ENCODE measurements around the gene DIAPH3.

DIAPH3 gene

DNA sequence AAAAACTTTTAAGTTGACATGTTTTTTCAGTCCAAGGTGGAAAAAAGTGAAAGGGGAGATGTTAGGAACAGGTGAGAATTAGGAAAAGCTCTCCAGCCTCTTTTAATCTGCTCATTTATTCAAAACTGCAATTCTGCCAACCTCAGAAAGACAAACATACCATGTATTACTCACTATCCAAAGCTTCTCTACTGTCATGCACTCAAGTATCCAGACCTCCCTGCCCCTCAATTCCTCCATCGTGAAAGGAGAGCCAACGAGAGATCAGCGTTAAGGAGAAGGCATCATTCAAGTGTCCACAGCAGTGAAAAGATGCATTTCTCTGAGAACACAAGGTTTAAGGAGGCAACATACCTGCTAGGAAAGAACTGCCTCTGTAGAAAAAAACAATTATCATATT lies 24.5 kb downstream of the DIAPH3 start:
- H3K4me3 Mint-ChIP-seq, result no peak overlapping the region
- no peaks in the 10 kb centered on the region for H3K36me3 Mint-ChIP-seq (ENCODE audit: low read depth)
- peaks cover 6% of the 10 kb centered on the region for H3K4me1 Mint-ChIP-seq
- DNase-seq, result no peak
- no peak overlapping the region for H3K27ac Mint-ChIP-seq
- peaks cover 2% of the 10 kb centered on the region for H3K27me3 Mint-ChIP-seq
- H3K9me3 Mint-ChIP-seq, result no peaks in the 10 kb centered on the region
- ATAC-seq, result no peak

DNA sequence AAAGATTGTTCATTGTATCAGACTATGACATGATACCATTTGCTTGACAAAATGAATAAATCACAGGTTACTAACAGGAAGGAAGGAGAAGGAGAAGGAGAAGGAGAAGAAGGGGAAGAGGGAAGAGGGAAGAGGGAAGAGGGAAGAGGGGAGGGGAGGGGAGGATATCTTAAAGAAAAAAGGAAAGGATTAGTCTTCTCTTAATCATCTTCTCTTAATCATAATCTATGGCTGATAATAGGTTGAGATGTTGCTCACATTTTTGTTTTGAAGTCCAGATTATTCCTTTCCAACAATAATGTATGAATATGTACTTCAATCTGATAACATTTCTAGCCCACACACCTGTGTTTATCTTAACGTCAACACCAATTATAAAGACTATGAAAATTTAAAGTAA lies 25.1 kb downstream of the DIAPH3 start:
- Mint-ChIP-seq H3K36me3 (ENCODE audit: low read depth) (no peaks in the 10 kb centered on the region), H3K9me3 (no peaks in the 10 kb centered on the region), H3K27ac (no peak overlapping the region), H3K4me3 (no peak overlapping the region), H3K27me3 (peaks cover 2% of the 10 kb centered on the region), H3K4me1 (peaks cover 8% of the 10 kb centered on the region)
- DNase-seq (no peak), ATAC-seq (no peak)

DNA sequence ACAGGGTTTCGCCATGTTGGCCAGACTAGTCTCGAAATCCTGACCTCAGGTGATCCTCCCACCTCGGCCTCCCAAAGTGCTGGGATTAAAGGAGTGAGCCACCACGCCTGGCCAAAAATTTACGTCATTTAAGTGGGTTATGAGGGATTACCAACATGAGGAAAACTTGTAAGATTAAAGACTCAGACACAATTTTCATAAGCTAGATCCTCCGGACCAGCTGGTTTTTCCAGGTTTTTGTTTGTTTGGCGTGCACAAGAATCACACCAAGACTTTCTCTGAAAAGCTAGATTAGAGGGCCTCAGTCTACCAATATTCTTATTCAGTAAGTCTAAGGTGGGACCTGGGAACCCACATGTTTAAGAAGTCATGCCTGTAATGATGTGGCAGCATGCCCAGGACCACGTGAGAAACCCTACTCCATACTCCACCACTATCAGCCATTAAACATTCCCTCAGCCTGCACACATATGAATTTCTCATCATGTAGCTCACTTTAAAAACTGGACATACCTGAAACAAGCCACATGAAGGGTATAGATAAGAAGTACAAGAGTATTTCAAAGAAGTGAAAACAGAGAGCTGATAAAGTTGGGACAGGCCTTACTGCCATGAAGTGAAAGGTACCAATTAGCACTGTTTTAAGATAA lies 25.7 kb downstream of the DIAPH3 start:
- Mint-ChIP-seq H3K4me3 (no peak overlapping the region), H3K4me1 (peaks cover 8% of the 10 kb centered on the region), H3K36me3 (ENCODE audit: low read depth) (no peaks in the 10 kb centered on the region), H3K27me3 (peaks cover 2% of the 10 kb centered on the region), H3K9me3 (no peaks in the 10 kb centered on the region), H3K27ac (no peak overlapping the region)
- no peak for DNase-seq
- no peak for ATAC-seq

DNA sequence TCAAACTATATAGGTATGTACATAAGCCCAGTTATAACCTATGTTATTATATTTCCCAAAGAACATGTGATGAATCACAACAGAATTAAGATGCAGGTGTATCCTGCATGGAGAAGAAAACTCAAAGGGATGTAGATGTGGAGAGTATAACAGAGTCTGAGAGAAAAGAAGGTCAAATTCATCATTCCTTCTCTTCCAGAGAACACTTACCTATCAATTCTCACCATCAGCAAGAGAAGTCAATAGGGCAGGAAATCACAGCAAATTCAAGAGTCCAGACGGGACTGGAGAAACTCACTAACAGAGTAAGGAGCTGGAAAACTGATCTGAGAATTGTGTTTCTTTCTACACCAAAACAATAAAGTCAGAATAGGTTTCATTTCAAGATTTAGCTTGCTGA lies 28.4 kb downstream of the DIAPH3 start:
- peaks cover 2% of the 10 kb centered on the region for H3K27me3 Mint-ChIP-seq
- no peak overlapping the region for H3K4me3 Mint-ChIP-seq
- H3K9me3 Mint-ChIP-seq, result no peaks in the 10 kb centered on the region
- H3K27ac Mint-ChIP-seq, result no peak overlapping the region
- ATAC-seq (no peak), DNase-seq (no peak)
- no peaks in the 10 kb centered on the region for H3K36me3 Mint-ChIP-seq (ENCODE audit: low read depth)
- H3K4me1 Mint-ChIP-seq, result peaks cover 8% of the 10 kb centered on the region

DNA sequence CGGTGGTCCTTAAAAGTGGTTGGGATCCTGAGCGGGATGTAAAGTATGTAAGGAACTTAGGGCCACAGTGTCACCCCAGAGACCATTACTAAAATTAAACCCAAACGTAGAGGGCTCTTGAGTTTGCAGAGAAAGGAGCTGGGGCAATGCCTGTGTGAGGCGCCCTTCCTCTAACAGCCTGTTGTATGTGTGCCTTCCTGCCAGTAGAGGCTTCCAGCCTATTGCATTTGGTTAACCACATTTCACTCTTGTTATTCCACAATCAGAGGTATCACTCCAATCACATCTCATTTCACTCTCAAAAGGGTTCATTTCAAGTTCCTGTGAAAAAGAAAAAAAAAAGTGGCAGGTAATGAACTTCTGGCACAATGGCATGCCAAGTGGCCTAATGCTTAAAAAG lies 29.4 kb downstream of the DIAPH3 start:
- ATAC-seq (peak; percentile 74), DNase-seq (no peak)
- Mint-ChIP-seq H3K27ac (no peak overlapping the region), H3K4me3 (no peak overlapping the region), H3K27me3 (peaks cover 2% of the 10 kb centered on the region), H3K4me1 (peaks cover 8% of the 10 kb centered on the region), H3K36me3 (ENCODE audit: low read depth) (peaks cover 3% of the 10 kb centered on the region), H3K9me3 (no peaks in the 10 kb centered on the region)

DNA sequence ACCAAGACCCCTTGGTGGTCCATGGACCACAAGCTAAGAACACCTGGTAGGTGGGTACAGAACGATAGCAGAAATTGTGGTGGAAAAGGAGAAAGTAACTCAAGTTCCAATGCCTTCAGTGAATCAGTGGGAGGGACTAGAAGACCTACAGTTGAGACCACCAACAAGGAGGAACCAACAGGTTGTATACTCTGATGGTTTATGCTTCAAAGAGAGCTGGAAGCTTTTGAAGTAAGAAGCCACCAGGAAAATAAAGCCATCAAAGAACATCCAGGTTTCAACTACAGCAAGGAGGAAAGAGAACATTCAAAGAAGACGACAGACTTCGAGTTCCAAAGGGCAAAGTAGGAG lies 42.4 kb downstream of the DIAPH3 start:
- Mint-ChIP-seq H3K27me3 (peaks cover 1% of the 10 kb centered on the region), H3K4me3 (no peak overlapping the region), H3K36me3 (ENCODE audit: low read depth) (peaks cover 9% of the 10 kb centered on the region), H3K27ac (no peak overlapping the region), H3K4me1 (no peaks in the 10 kb centered on the region), H3K9me3 (peaks cover 8% of the 10 kb centered on the region)
- ATAC-seq (no peak), DNase-seq (no peak)

DNA sequence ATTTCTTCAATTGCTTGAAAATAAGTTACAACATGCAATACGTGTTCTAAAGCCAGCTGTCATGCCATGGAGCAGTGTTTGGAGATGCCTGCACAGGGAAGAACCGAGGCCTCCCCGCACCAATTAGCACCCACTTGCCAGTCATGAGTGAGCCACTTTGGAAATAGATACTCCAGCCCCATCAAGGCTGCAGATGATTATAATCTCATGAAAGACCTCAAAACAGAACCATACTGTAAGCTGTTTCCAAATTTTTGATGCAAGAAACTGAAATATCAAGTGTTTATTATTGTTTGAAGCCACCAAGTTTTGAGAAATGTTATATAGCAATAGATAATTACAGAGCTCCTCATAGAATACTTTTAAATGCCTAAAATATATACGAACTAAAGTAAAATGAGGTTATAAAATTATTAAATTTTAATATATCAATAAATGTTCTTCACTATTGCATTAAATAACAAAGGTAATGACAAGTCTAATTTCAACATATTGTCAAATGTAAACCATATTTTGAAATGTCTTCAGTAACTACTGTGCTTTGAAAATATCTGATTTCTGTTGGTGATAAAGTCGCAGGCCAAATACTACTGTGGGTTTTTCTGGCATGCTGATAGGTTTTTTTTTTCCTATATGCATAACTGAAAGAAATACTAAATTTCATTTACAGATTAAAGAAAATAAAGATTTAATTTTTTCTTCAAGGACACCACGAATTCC lies 43.0 kb downstream of the DIAPH3 start:
- Mint-ChIP-seq H3K9me3 (peaks cover 6% of the 10 kb centered on the region), H3K4me3 (no peak overlapping the region)
- no peak for ATAC-seq

DNA sequence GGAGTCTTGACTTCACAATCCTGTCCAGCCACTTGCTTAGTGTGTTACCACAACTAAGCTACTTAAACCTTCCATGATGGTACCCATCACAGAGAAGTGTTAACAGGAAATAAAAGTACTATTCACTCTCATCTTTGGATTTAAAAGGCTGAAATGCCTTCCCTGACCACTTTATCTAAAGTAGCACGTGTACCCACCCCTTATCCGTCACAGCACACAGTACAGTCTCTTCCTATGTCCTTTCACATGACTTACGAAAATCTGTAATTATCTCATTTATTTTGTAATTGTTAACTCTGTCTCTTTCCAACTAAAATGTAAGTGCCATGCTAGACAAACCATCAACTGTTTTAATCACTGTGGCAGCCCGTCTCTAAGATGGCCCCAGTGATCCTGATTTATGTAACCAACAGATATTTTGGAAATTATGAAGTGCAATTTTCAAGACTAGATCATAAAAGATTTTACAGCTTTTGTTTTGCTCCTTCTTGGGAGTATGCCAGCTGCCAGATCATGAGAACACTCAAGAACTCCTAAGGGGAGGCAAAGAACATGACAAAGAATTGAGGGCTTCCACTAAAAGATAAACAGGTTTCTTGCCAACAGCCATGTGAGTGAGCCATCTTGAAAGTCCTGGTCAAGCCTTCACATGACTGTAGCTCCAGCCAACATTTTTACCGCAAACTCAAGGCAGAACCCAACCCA lies 44.9 kb downstream of the DIAPH3 start:
- H3K4me3 Mint-ChIP-seq, result no peak overlapping the region
- peaks cover 4% of the 10 kb centered on the region for H3K27me3 Mint-ChIP-seq
- H3K27ac Mint-ChIP-seq, result no peak overlapping the region
- no peaks in the 10 kb centered on the region for H3K4me1 Mint-ChIP-seq
- peaks cover 13% of the 10 kb centered on the region for H3K9me3 Mint-ChIP-seq
- no peak for DNase-seq
- H3K36me3 Mint-ChIP-seq (ENCODE audit: low read depth), result peaks cover 13% of the 10 kb centered on the region
- no peak for ATAC-seq

More for the DNA sequence above, 43.0 kb downstream of the DIAPH3 start:
- DNase-seq, result no peak
- peaks cover 1% of the 10 kb centered on the region for H3K27me3 Mint-ChIP-seq
- H3K36me3 Mint-ChIP-seq (ENCODE audit: low read depth), result peaks cover 7% of the 10 kb centered on the region
- H3K4me1 Mint-ChIP-seq, result no peaks in the 10 kb centered on the region
- no peak overlapping the region for H3K27ac Mint-ChIP-seq

DNA sequence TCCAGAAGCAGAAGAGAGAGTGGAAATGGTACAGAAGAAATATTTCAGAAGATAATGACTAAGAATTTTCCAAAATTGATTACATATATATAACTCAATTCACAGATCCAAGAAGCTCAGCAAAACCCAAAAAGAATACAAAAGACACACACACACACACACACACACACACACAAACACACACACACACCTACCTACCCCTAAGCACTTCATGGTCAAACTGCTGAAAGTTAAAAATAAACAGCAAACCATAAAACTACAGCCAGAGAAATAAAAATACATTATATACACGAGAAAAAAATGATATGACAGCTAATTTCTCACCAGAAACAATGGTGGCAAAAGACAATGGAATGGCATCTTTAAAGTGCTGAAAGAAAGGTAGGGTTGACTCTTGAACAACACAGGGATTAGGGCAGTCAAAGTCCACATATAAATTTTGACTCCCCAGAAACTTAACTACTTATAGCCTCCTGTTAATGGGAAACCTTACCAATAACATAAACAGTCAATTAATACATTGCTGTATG lies 49.2 kb downstream of the DIAPH3 start:
- Mint-ChIP-seq H3K36me3 (ENCODE audit: low read depth) (peaks cover 22% of the 10 kb centered on the region), H3K27me3 (peaks cover 4% of the 10 kb centered on the region), H3K4me3 (no peak overlapping the region), H3K27ac (no peak overlapping the region), H3K9me3 (peaks cover 13% of the 10 kb centered on the region), H3K4me1 (no peaks in the 10 kb centered on the region)
- DNase-seq (no peak), ATAC-seq (no peak)

DNA sequence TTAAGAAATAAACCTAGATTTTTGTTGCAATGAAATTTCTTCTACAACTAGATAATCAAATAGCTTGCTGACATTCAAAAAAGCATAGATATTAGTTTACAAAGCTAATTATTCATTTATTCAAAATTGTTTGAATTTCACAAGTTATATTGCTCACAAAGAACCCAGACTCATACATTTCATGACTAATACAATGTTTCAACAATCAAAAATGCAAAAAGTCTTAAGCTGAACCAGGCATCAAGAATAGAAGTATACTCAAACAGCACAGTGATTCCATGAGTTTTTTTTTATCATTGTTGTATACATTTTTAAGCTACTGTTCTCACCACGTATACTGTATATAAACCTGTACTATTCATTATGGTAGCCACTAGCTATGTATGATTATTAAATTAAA lies 51.0 kb downstream of the DIAPH3 start:
- peaks cover 4% of the 10 kb centered on the region for H3K27me3 Mint-ChIP-seq
- no peak overlapping the region for H3K4me3 Mint-ChIP-seq
- ATAC-seq (no peak), DNase-seq (no peak)
- H3K9me3 Mint-ChIP-seq, result peaks cover 13% of the 10 kb centered on the region
- peaks cover 27% of the 10 kb centered on the region for H3K36me3 Mint-ChIP-seq (ENCODE audit: low read depth)
- H3K4me1 Mint-ChIP-seq, result no peaks in the 10 kb centered on the region
- H3K27ac Mint-ChIP-seq, result no peak overlapping the region

DNA sequence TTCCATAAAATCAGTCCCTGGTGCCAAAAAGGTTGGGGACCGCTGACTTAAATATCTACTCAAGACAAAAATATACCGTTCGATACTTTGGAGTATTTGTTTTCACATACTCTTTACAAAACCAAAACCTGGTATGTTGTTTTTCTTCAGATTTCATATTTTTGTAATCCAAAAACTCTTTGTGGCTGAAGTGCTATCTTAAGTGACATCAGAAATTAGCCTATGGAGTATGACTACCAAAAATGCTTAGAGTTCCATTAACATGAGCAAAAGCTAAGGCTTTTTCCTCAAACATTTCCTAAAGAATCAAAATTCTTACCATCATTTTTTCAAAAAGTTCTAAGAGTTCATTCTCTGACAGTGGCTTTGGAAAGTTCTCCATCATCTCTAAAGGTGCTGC lies 52.0 kb downstream of the DIAPH3 start:
- Mint-ChIP-seq H3K4me3 (no peak overlapping the region), H3K36me3 (ENCODE audit: low read depth) (peaks cover 27% of the 10 kb centered on the region), H3K27me3 (peaks cover 4% of the 10 kb centered on the region), H3K27ac (no peak overlapping the region), H3K9me3 (peaks cover 13% of the 10 kb centered on the region), H3K4me1 (no peaks in the 10 kb centered on the region)
- DNase-seq (no peak), ATAC-seq (no peak)

DNA sequence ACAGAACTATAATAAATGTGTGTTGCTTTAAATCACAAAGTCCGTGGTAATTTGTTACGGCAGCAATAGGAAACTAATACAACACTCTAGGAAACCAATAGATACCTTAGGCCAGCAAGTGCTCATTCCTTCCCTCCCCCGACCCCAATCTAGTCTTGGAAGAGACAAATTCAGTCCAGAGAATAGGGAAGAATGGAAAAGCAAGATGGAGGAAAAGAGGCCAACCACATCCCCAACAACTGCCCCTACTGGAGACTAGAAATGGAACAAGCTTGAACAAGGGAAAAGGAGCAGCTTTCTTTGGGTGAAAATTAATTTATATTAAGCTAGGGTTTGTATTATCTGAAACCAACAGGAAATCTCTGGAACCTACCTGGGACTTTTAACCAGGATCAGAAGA lies 54.4 kb downstream of the DIAPH3 start:
- H3K27ac Mint-ChIP-seq, result no peak overlapping the region
- H3K36me3 Mint-ChIP-seq (ENCODE audit: low read depth), result peaks cover 25% of the 10 kb centered on the region
- H3K27me3 Mint-ChIP-seq, result peaks cover 3% of the 10 kb centered on the region
- DNase-seq (no peak), ATAC-seq (no peak)
- H3K4me3 Mint-ChIP-seq, result no peak overlapping the region
- H3K9me3 Mint-ChIP-seq, result peaks cover 4% of the 10 kb centered on the region
- no peaks in the 10 kb centered on the region for H3K4me1 Mint-ChIP-seq

DNA sequence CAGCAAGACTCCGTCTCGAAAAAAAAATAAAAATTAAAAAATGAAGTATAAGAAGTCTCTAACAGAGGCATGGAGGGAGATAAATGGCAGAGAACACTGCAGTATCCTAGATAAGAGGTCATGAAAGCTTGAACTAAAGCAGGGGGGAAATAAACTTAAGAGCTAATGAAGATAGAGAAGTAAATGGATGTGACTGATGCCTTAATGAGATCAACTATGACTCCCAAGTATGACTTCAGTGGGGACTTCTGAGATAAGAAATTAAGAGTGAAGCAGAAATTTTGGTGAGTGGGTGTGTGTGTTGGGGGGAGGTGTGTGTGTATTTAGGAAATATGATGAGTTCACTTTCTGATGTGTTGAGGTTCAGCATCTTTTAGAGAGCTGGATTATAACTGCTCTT lies 55.1 kb downstream of the DIAPH3 start:
- Mint-ChIP-seq H3K9me3 (no peaks in the 10 kb centered on the region), H3K4me3 (no peak overlapping the region), H3K4me1 (no peaks in the 10 kb centered on the region), H3K27me3 (no peaks in the 10 kb centered on the region), H3K36me3 (ENCODE audit: low read depth) (peaks cover 21% of the 10 kb centered on the region), H3K27ac (no peak overlapping the region)
- ATAC-seq, result no peak
- no peak for DNase-seq

DNA sequence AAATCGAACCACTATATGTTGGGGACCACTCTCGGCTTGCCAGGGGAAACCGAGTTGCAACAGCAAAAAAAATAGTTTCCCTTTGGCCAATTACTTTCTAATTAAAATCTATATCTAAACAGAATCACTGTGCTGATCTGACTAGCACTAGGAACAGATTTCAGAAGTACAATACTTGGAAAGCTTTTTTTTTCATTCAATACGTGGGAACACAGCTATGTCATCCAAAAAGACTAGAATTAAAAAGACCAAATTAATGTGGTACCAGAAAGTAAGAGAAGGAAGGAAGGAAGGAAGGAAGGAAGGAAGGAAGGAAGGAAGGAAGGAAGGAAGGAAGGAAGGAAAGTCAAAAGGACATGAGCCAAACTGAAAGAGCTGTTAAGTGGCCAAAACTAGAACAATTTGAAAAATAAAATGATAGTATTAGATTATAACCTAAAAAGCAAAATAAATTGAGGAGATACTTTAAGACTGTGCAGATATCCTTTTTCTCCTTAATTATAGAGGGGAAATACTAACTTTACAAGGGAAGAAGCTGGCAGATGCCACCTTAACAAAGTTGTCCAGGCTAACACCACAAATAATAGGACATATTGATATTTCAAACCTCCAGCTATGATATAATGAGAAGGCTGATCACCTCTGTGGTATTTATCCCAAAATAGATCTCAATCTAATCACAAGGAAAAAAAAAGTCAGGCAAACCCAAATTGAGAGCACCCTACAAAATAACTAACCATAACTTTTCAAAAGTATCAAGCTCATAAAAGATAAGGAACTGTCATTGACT lies 63.9 kb downstream of the DIAPH3 start:
- H3K36me3 Mint-ChIP-seq (ENCODE audit: low read depth), result peaks cover 5% of the 10 kb centered on the region
- H3K4me3 Mint-ChIP-seq, result no peak overlapping the region
- no peaks in the 10 kb centered on the region for H3K27me3 Mint-ChIP-seq
- H3K4me1 Mint-ChIP-seq, result no peaks in the 10 kb centered on the region
- H3K27ac Mint-ChIP-seq, result no peak overlapping the region
- no peak for ATAC-seq
- no peak for DNase-seq
- no peaks in the 10 kb centered on the region for H3K9me3 Mint-ChIP-seq

All from activated naive CD8-positive, alpha-beta T cell treated with anti-CD3 and anti-CD28 coated beads, Interleukin-2, amount 50 U/mL, for 24 hours (primary cell).